Endothelial cell of umbilical vein (primary cell): Measurements from ENCODE around the gene BCAN. TPM values are rescaled to one million over a fixed set of nuclear protein-coding genes. Genes with fewer than 3 reads are reported as not detected.

Experiments used
- BruUV-seq: library from RNA; stranded (reverse); fragments of 400-500 nt; replicated peaks from 2 replicates; lab custom pipeline; 2021; lab: Mats Ljungman, UMichigan
- CTCF ChIA-PET: fragments of 300-600, 350-600 bp; sonication (Branson Sonifier 250); formaldehyde crosslinking; loops from one replicate; lab custom pipeline; 2021; ENCODE audit warnings: antibody characterized with exemption, inconsistent platforms; lab: Charles Lee
- POLR2A ChIA-PET: fragments of 300-600, 350-600 bp; sonication (Branson Sonifier 250); formaldehyde crosslinking; loops from one replicate; lab custom pipeline; 2021; ENCODE audit warnings: antibody characterized with exemption, inconsistent platforms; lab: Charles Lee
- DNase-seq: peaks from one replicate; pipeline ENCODE4 v3.0.0-alpha.2; 2011; ENCODE audit warnings: low read depth, low spot score
- FAIRE-seq: peaks from 2 replicates; lab custom pipeline; 2011; peaks lifted over from hg19 to GRCh38; lab: Jason Lieb, UNC
- H2AFZ ChIP-seq: 2 replicates; pipeline ENCODE4 v1.6.0; 2012; ENCODE audit warnings: low read depth, low read length, control low read depth, inconsistent platforms
- H3K27ac ChIP-seq: 2 replicates; pipeline ENCODE4 v1.5.1; 2011; ENCODE audit warnings: low read depth, mild to moderate bottlenecking, control low read depth, low read length, moderate library complexity; ENCODE audit not compliant: insufficient read depth
- H3K27me3 ChIP-seq, 2 experiments: 2 replicates each; pipeline versions ENCODE4 v1.6.0 to v1.6.1; 2011; ENCODE audit warnings: low read length in 2 of 2, mixed read lengths in 1 of 2; ENCODE audit not compliant: control insufficient read depth in 2 of 2, insufficient read depth in 2 of 2
- H3K36me3 ChIP-seq, 2 experiments: 2 replicates in 1 of 2; 3 replicates in 1 of 2; pipeline ENCODE4 v1.5.1; 2011; ENCODE audit warnings: low read length in 2 of 2, mild to moderate bottlenecking in 1 of 2, moderate library complexity in 1 of 2; ENCODE audit not compliant: control insufficient read depth in 2 of 2, insufficient read depth in 2 of 2; ENCODE audit errors: extremely low read depth in 1 of 2
- H3K4me1 ChIP-seq: 3 replicates; pipeline ENCODE4 v1.5.1; 2011; ENCODE audit warnings: mild to moderate bottlenecking, low read length; ENCODE audit not compliant: control insufficient read depth, insufficient read depth; ENCODE audit errors: extremely low read depth
- H3K4me2 ChIP-seq: 2 replicates; pipeline ENCODE4 v1.6.1; 2011; ENCODE audit warnings: low read length, control low read depth, mixed read lengths; ENCODE audit not compliant: insufficient read depth
- H3K4me3 ChIP-seq, 3 experiments: fragments of 200-600 bp in 1 of 3; sonication (generic), shearing (Covaris generic) in 1 of 3; replicated peaks in 1 of 3; 2 replicates each; pipeline ENCODE4 v1.5.1; 2011 to 2016; ENCODE audit warnings: control low read depth in 3 of 3, low read length in 3 of 3, mild to moderate bottlenecking in 2 of 3, inconsistent platforms in 1 of 3, low read depth in 1 of 3, moderate library complexity in 1 of 3; ENCODE audit not compliant: insufficient read depth in 1 of 3
- H3K79me2 ChIP-seq: 2 replicates; pipeline ENCODE4 v1.6.0; 2012; ENCODE audit warnings: low read length, inconsistent platforms; ENCODE audit not compliant: control insufficient read depth, insufficient read depth
- H3K9ac ChIP-seq: replicated peaks from 2 replicates; pipeline ENCODE3; 2011; ENCODE audit warnings: low read length, control low read depth; ENCODE audit not compliant: insufficient read depth; ENCODE audit errors: extremely low read depth
- H3K9me1 ChIP-seq: replicated peaks from 3 replicates; pipeline ENCODE4 v1.6.0; 2011; ENCODE audit warnings: mild to moderate bottlenecking, low read length; ENCODE audit not compliant: control insufficient read depth, insufficient read depth; ENCODE audit errors: extremely low read depth
- H3K9me3 ChIP-seq: replicated peaks from 2 replicates; pipeline ENCODE4 v1.5.1; 2012; ENCODE audit warnings: low read length, inconsistent platforms; ENCODE audit not compliant: control insufficient read depth, insufficient read depth
- H4K20me1 ChIP-seq: replicated peaks from 2 replicates; pipeline ENCODE3; 2011; ENCODE audit warnings: mild to moderate bottlenecking, low read length; ENCODE audit not compliant: control insufficient read depth, insufficient read depth; ENCODE audit errors: extremely low read depth
- CTCF ChIP-seq, 2 donors: IDR thresholded peaks; 1 replicate in 1 of 2; 2 replicates in 1 of 2; pipeline ENCODE4 v1.5.1; 2011; ENCODE audit warnings: low read length in 2 of 2, mild to moderate bottlenecking in 2 of 2, moderate library complexity in 2 of 2, control low read depth in 1 of 2, inconsistent platforms in 1 of 2, low read depth in 1 of 2; ENCODE audit not compliant: insufficient read depth in 1 of 2; ENCODE audit errors: extremely low read depth in 1 of 2
- EZH2 ChIP-seq: IDR thresholded peaks from 2 replicates; pipeline ENCODE4 v1.6.1; 2012; ENCODE audit warnings: borderline replicate concordance, low read depth, mild to moderate bottlenecking, moderate library complexity, low read length, inconsistent platforms; ENCODE audit not compliant: severe bottlenecking
- FOS ChIP-seq: IDR thresholded peaks from 2 replicates; pipeline ENCODE4 v1.6.1; 2011; ENCODE audit warnings: mild to moderate bottlenecking, low read length, moderate library complexity, borderline replicate concordance; ENCODE audit not compliant: insufficient read depth
- GATA2 ChIP-seq: IDR thresholded peaks from 2 replicates; pipeline ENCODE4 v1.7.0; 2011; ENCODE audit warnings: low read depth, mild to moderate bottlenecking, moderate library complexity, mixed read lengths, low read length; ENCODE audit not compliant: insufficient read length, insufficient read depth
- JUN ChIP-seq: IDR thresholded peaks from 2 replicates; pipeline ENCODE4 v1.6.1; 2011; ENCODE audit warnings: borderline replicate concordance, low read depth; ENCODE audit not compliant: insufficient read length, insufficient read depth
- MAX ChIP-seq: IDR thresholded peaks from 2 replicates; pipeline ENCODE4 v1.6.1; 2011; ENCODE audit not compliant: insufficient read depth, insufficient read length
- MYC ChIP-seq: IDR thresholded peaks from one replicate; pipeline ENCODE4 v1.6.1; 2011; ENCODE audit warnings: mild to moderate bottlenecking, low read depth, low read length
- POLR2A ChIP-seq: IDR thresholded peaks from 2 replicates; pipeline ENCODE4 v1.6.1; 2012; ENCODE audit warnings: low read depth, mild to moderate bottlenecking, control low read depth, low read length
- POLR2AphosphoS5 ChIP-seq: IDR thresholded peaks from 2 replicates; pipeline ENCODE4 v1.6.1; 2012; ENCODE audit warnings: low read depth, mild to moderate bottlenecking, control low read depth, low read length, moderate library complexity; ENCODE audit not compliant: insufficient read depth
- dilution Hi-C: fragments of 300-500 bp; cut with MboI; formaldehyde crosslinking; loops from one replicate; pipeline ENCODE4 v1.15.0; 2019; ENCODE audit warnings: low sequenced_read_pairs; ENCODE audit not compliant: extremely low pct_ligation_motif_present
- intact Hi-C: fragments of 100-400 bp; cut with micrococcal nuclease; formaldehyde crosslinking; loops from one replicate; pipeline ENCODE4 v1.10.0; 2022
- polyA plus RNA-seq, 4 experiments: library from polyadenylated mRNA; depleted of rRNA in 3 of 4; stranded (reverse) in 3 of 4; unstranded in 1 of 4; fragments of >200 nt; gene quantifications; 2 replicates each; pipeline versions ENCODE4 v1.2.1 to v1.2.3, GENCODE V29; 2011 to 2012; ENCODE audit warnings: missing spikeins in 1 of 4
- total RNA-seq: library from RNA; stranded (reverse); gene quantifications from 2 replicates; pipeline ENCODE4 v1.2.3, GENCODE V29; 2021

The BCAN gene
- total and polyA plus RNA-seq, 2 donors (not counting 3 experiments of a cell fraction or from before 2014, with no cell fraction given): 0.15 TPM; not detected in 1

GRCh38 chr1:156626079-156626438, 15.9 kb upstream of the BCAN start:
- H4K20me1 ChIP-seq: no peaks in the 10 kb centered on the region
- H3K27ac ChIP-seq: no peak overlapping the region
- peaks cover 35 to 38% of the 10 kb centered on the region in 2 experiments for H3K27me3 ChIP-seq
- H3K4me1 ChIP-seq: peaks cover 10% of the 10 kb centered on the region
- no peaks in the 10 kb centered on the region for H3K9me3 ChIP-seq
- no peak overlapping the region for H3K4me2 ChIP-seq
- no peak overlapping the region for H3K9ac ChIP-seq
- dilution Hi-C loops: no loop called here
- H3K79me2 ChIP-seq: no peaks in the 10 kb centered on the region
- ChIA-PET POLR2A (no interaction called here), CTCF (interaction anchor here (0.6 to 13.8 kb wide), 18 partner anchors 9 to 234 kb away, joined by 3 to 237 read pairs (median 10); partner anchors contain the start of genes BCAN, CRABP2, ISG20L2 and METTL25B)
- no peak overlapping the region for H2AFZ ChIP-seq
- no peak for FAIRE-seq
- TF ChIP-seq MAX (no peak), CTCF (IDR thresholded peaks at IDR 0.05; ENCODE audit: extremely low read depth in 1 of 2, insufficient read depth in 1 of 2, low read depth in 1 of 2, low read length in 2 of 2) (no peak), FOS (no peak), JUN (no peak), GATA2 (no peak), POLR2A (no peak), POLR2AphosphoS5 (no peak), MYC (no peak), EZH2 (no peak)
- H3K9me1 ChIP-seq: no peaks in the 10 kb centered on the region
- DNase-seq: no peak
- no TSS peak for BruUV-seq
- no peaks in the 10 kb centered on the region for H3K36me3 ChIP-seq
- H3K4me3 ChIP-seq: no peak overlapping the region
- intact Hi-C loops: loop anchor here (1.0 to 5.0 kb wide), 3 partner anchors 31 to 301 kb away; partner anchors contain the start of gene PEAR1
